ENCODE data around the gene DNAH1.
"Not testable (repeated sequence)": the region's sequence is repeated elsewhere in the genome, so short reads cannot be mapped to it uniquely, and the experiment has no call there.

The DNAH1 gene

GRCh38 chr3:52315977-52316764 lies at the start of gene DNAH1:
Gene DNAH1 (plus strand): TSS chr3:52316319. CDS start chr3:52322443, 6,124 bp downstream.
- no peak for DNase-seq (ENCODE audit: low spot score)

- peak; percentile 47 for DNase-seq (ENCODE audit: low spot score)
Observed at GRCh38 chr3:52268036-52268435, 48.1 kb upstream of the DNAH1 start.

- DNase-seq (ENCODE audit: low spot score): no peak
Observed at GRCh38 chr3:52269776-52270175, 46.3 kb upstream of the DNAH1 start.

- no peak for DNase-seq (ENCODE audit: low spot score)
Observed at GRCh38 chr3:52270252-52270754, 45.8 kb upstream of the DNAH1 start.

- DNase-seq (ENCODE audit: low spot score): not testable (repeated sequence)
Observed at GRCh38 chr3:52272172-52272571, 43.9 kb upstream of the DNAH1 start.

GRCh38 chr3:52272831-52273230 lies 43.3 kb upstream of the DNAH1 start:
- DNase-seq (ENCODE audit: low spot score): no peak

- DNase-seq (ENCODE audit: low spot score): not testable (repeated sequence)
Observed at GRCh38 chr3:52274781-52275180, 41.3 kb upstream of the DNAH1 start.

GRCh38 chr3:52277071-52277964 lies 38.8 kb upstream of the DNAH1 start:
- peak; percentile 66 for DNase-seq (ENCODE audit: low spot score)

- DNase-seq (ENCODE audit: low spot score): peak; percentile 47
Observed at GRCh38 chr3:52277972-52278509, 38.1 kb upstream of the DNAH1 start.

GRCh38 chr3:52278510-52279069 lies 37.5 kb upstream of the DNAH1 start, which contains the start of gene WDR82:
Gene WDR82 (minus strand): TSS chr3:52278649. CDS start chr3:52278361, 288 bp downstream.
- peak; percentile 95 for DNase-seq (ENCODE audit: low spot score)

- no peak for DNase-seq (ENCODE audit: low spot score)
Observed at GRCh38 chr3:52279596-52279995, 36.5 kb upstream of the DNAH1 start.

GRCh38 chr3:52280050-52280461 lies 36.1 kb upstream of the DNAH1 start:
- no peak for DNase-seq (ENCODE audit: low spot score)

GRCh38 chr3:52281981-52282801 lies 33.9 kb upstream of the DNAH1 start:
- peak; percentile 76 for DNase-seq (ENCODE audit: low spot score)

- DNase-seq (ENCODE audit: low spot score): no peak
Observed at GRCh38 chr3:52283306-52283705, 32.8 kb upstream of the DNAH1 start.

- not testable (repeated sequence) for DNase-seq (ENCODE audit: low spot score)
Observed at GRCh38 chr3:52284051-52284450, 32.1 kb upstream of the DNAH1 start.

- DNase-seq (ENCODE audit: low spot score): no peak
Observed at GRCh38 chr3:52286777-52287110, 29.4 kb upstream of the DNAH1 start.

GRCh38 chr3:52288674-52289073 lies 27.4 kb upstream of the DNAH1 start:
- DNase-seq (ENCODE audit: low spot score): no peak

- DNase-seq (ENCODE audit: low spot score): no peak
Observed at GRCh38 chr3:52289338-52289746, 26.8 kb upstream of the DNAH1 start.

GRCh38 chr3:52289747-52290595 lies 26.1 kb upstream of the DNAH1 start:
- DNase-seq (ENCODE audit: low spot score): no peak
